ENCODE measurements around the gene HNRNPA1. TPM values are rescaled to one million over a fixed set of nuclear protein-coding genes. Genes with fewer than 3 reads are reported as not detected.
"Not testable (repeated sequence)": the region's sequence is repeated elsewhere in the genome, so short reads cannot be mapped to it uniquely, and the experiment has no call there.

Gene HNRNPA1
- total RNA-seq = 442 TPM
- 1,000 to 10,000 TPM; 1,806 to 2,692 (median 2,167) TPM for polyA plus RNA-seq (ENCODE audit: insufficient read depth in 1 of 8, insufficient read length in 8 of 8, low replicate concordance in 1 of 8)
- long read RNA-seq, donor 1, full-length matches to known transcripts = 343 of 558 reads
- long read RNA-seq, donor 1, partial matches to known transcripts = 196 of 558 reads
- long read RNA-seq, donor 1, other reads (novel, unspliced or antisense) = 19 of 558 reads
- long read RNA-seq, donor 2, full-length matches to known transcripts = 83 of 114 reads
- long read RNA-seq, donor 2, partial matches to known transcripts = 21 of 114 reads
- long read RNA-seq, donor 2, other reads (novel, unspliced or antisense) = 10 of 114 reads
- long read RNA-seq, donor 3, full-length matches to known transcripts = 506 of 725 reads
- long read RNA-seq, donor 3, partial matches to known transcripts = 166 of 725 reads
- long read RNA-seq, donor 3, other reads (novel, unspliced or antisense) = 53 of 725 reads
- long read RNA-seq, donor 4, full-length matches to known transcripts = 339 of 523 reads
- long read RNA-seq, donor 4, partial matches to known transcripts = 164 of 523 reads
- long read RNA-seq, donor 4, other reads (novel, unspliced or antisense) = 20 of 523 reads
- long read RNA-seq, donor 5, full-length matches to known transcripts = 1,212 of 1,914 reads
- long read RNA-seq, donor 5, partial matches to known transcripts = 577 of 1,914 reads
- long read RNA-seq, donor 5, other reads (novel, unspliced or antisense) = 125 of 1,914 reads
- long read RNA-seq, donor 6, full-length matches to known transcripts = 843 of 1,264 reads
- long read RNA-seq, donor 6, partial matches to known transcripts = 348 of 1,264 reads
- long read RNA-seq, donor 6, other reads (novel, unspliced or antisense) = 73 of 1,264 reads
- long read RNA-seq, donor 7, full-length matches to known transcripts = 596 of 1,292 reads
- long read RNA-seq, donor 7, partial matches to known transcripts = 633 of 1,292 reads
- long read RNA-seq, donor 7, other reads (novel, unspliced or antisense) = 63 of 1,292 reads
- long read RNA-seq, donor 8, full-length matches to known transcripts = 567 of 980 reads
- long read RNA-seq, donor 8, partial matches to known transcripts = 377 of 980 reads
- long read RNA-seq, donor 8, other reads (novel, unspliced or antisense) = 36 of 980 reads
- long read RNA-seq, donor 9, full-length matches to known transcripts = 382 of 709 reads
- long read RNA-seq, donor 9, partial matches to known transcripts = 313 of 709 reads
- long read RNA-seq, donor 9, other reads (novel, unspliced or antisense) = 14 of 709 reads
- long read RNA-seq, donor 10, full-length matches to known transcripts = 846 of 1,565 reads
- long read RNA-seq, donor 10, partial matches to known transcripts = 593 of 1,565 reads
- long read RNA-seq, donor 10, other reads (novel, unspliced or antisense) = 126 of 1,565 reads
- long read RNA-seq, donor 11, full-length matches to known transcripts = 488 of 855 reads
- long read RNA-seq, donor 11, partial matches to known transcripts = 332 of 855 reads
- long read RNA-seq, donor 11, other reads (novel, unspliced or antisense) = 35 of 855 reads

GRCh38 chr12:54280468-54281260, at the start of gene HNRNPA1:
Gene HNRNPA1, plus strand, starts transcription at chr12:54280726. Its CDS starts 82 bp downstream, at chr12:54280808.
- DNase-seq = peak; percentile 100
- H3K27ac ChIP-seq (ENCODE audit: low read length) = peak within 1 kb of the TSS; percentile 100
- H3K4me3 ChIP-seq (ENCODE audit: low read length) = peak within 1 kb of the TSS; percentile 74
- H3K36me3 ChIP-seq (ENCODE audit: control insufficient read depth, insufficient read depth, low read length) = peaks cover 34% of the 10 kb centered on the region
- WGBS (ENCODE audit: insufficient coverage) = under 1% methylated on average over 40 of the region's 48 CpGs
- peaks cover 28% of the 10 kb centered on the region for H3K4me1 ChIP-seq (ENCODE audit: control insufficient read depth, insufficient read depth, low read length)
- no peaks in the 10 kb centered on the region for H3K9me3 ChIP-seq (replicated peaks; ENCODE audit: control insufficient read depth, low read depth, low read length)
- no peaks in the 10 kb centered on the region for H3K27me3 ChIP-seq (ENCODE audit: control insufficient read depth, insufficient read depth, low read length)

GRCh38 chr12:54231269-54231668, 49.3 kb upstream of the HNRNPA1 start:
- not testable (repeated sequence) for H3K4me3 ChIP-seq (ENCODE audit: low read length); DNase-seq; H3K9me3 ChIP-seq (replicated peaks; ENCODE audit: control insufficient read depth, low read depth, low read length); H3K27me3 ChIP-seq (ENCODE audit: control insufficient read depth, insufficient read depth, low read length); H3K36me3 ChIP-seq (ENCODE audit: control insufficient read depth, insufficient read depth, low read length); H3K4me1 ChIP-seq (ENCODE audit: control insufficient read depth, insufficient read depth, low read length); H3K27ac ChIP-seq (ENCODE audit: low read length)
- 71% methylated on average over 2 of the region's 3 CpGs for WGBS (ENCODE audit: insufficient coverage)

- Histone ChIP-seq H3K9me3 (replicated peaks; ENCODE audit: control insufficient read depth, low read depth, low read length) (no peaks in the 10 kb centered on the region), H3K27ac (ENCODE audit: low read length) (no peak overlapping the region), H3K27me3 (ENCODE audit: control insufficient read depth, insufficient read depth, low read length) (no peaks in the 10 kb centered on the region), H3K4me3 (ENCODE audit: low read length) (no peak overlapping the region), H3K36me3 (ENCODE audit: control insufficient read depth, insufficient read depth, low read length) (peaks cover 3% of the 10 kb centered on the region), H3K4me1 (ENCODE audit: control insufficient read depth, insufficient read depth, low read length) (peaks cover 4% of the 10 kb centered on the region)
- no peak for DNase-seq
- WGBS (ENCODE audit: insufficient coverage) = 67% methylated on average over 2 of the region's 2 CpGs
These were observed 47.7 kb upstream of the HNRNPA1 start for GRCh38 chr12:54232790-54233189.

GRCh38 chr12:54238531-54238930, 42.0 kb upstream of the HNRNPA1 start:
- 100% methylated on average over 1 of the region's 1 CpG for WGBS (ENCODE audit: insufficient coverage)
- H3K27ac ChIP-seq (ENCODE audit: low read length) = no peak overlapping the region
- H3K4me3 ChIP-seq (ENCODE audit: low read length) = no peak overlapping the region
- no peak for DNase-seq
- H3K27me3 ChIP-seq (ENCODE audit: control insufficient read depth, insufficient read depth, low read length) = no peaks in the 10 kb centered on the region
- H3K9me3 ChIP-seq (replicated peaks; ENCODE audit: control insufficient read depth, low read depth, low read length) = no peaks in the 10 kb centered on the region
- H3K4me1 ChIP-seq (ENCODE audit: control insufficient read depth, insufficient read depth, low read length) = peaks cover 2% of the 10 kb centered on the region
- peaks cover 31% of the 10 kb centered on the region for H3K36me3 ChIP-seq (ENCODE audit: control insufficient read depth, insufficient read depth, low read length)

GRCh38 chr12:54239620-54240019, 40.9 kb upstream of the HNRNPA1 start:
- DNase-seq = no peak

GRCh38 chr12:54240129-54240528, 40.4 kb upstream of the HNRNPA1 start:
- DNase-seq = no peak
- H3K36me3 ChIP-seq (ENCODE audit: control insufficient read depth, insufficient read depth, low read length) = peaks cover 41% of the 10 kb centered on the region

More at GRCh38 chr12:54239620-54240019, 40.9 kb upstream of the HNRNPA1 start:
- no peaks in the 10 kb centered on the region for H3K27me3 ChIP-seq (ENCODE audit: control insufficient read depth, insufficient read depth, low read length)
- peaks cover 2% of the 10 kb centered on the region for H3K4me1 ChIP-seq (ENCODE audit: control insufficient read depth, insufficient read depth, low read length)
- H3K9me3 ChIP-seq (replicated peaks; ENCODE audit: control insufficient read depth, low read depth, low read length) = no peaks in the 10 kb centered on the region
- H3K4me3 ChIP-seq (ENCODE audit: low read length) = no peak overlapping the region
- H3K27ac ChIP-seq (ENCODE audit: low read length) = no peak overlapping the region
- peaks cover 36% of the 10 kb centered on the region for H3K36me3 ChIP-seq (ENCODE audit: control insufficient read depth, insufficient read depth, low read length)

GRCh38 chr12:54240971-54241588, 39.4 kb upstream of the HNRNPA1 start:
- Histone ChIP-seq H3K27ac (ENCODE audit: low read length) (no peak overlapping the region), H3K9me3 (replicated peaks; ENCODE audit: control insufficient read depth, low read depth, low read length) (no peaks in the 10 kb centered on the region), H3K27me3 (ENCODE audit: control insufficient read depth, insufficient read depth, low read length) (no peaks in the 10 kb centered on the region), H3K4me3 (ENCODE audit: low read length) (no peak overlapping the region), H3K36me3 (ENCODE audit: control insufficient read depth, insufficient read depth, low read length) (peaks cover 48% of the 10 kb centered on the region), H3K4me1 (ENCODE audit: control insufficient read depth, insufficient read depth, low read length) (peaks cover 2% of the 10 kb centered on the region)
- WGBS (ENCODE audit: insufficient coverage) = no CpG with 5 or more reads among the region's 2 CpGs
- no peak for DNase-seq

More at GRCh38 chr12:54240129-54240528, 40.4 kb upstream of the HNRNPA1 start:
- Histone ChIP-seq H3K9me3 (replicated peaks; ENCODE audit: control insufficient read depth, low read depth, low read length) (no peaks in the 10 kb centered on the region), H3K4me3 (ENCODE audit: low read length) (no peak overlapping the region), H3K27me3 (ENCODE audit: control insufficient read depth, insufficient read depth, low read length) (no peaks in the 10 kb centered on the region), H3K27ac (ENCODE audit: low read length) (no peak overlapping the region), H3K4me1 (ENCODE audit: control insufficient read depth, insufficient read depth, low read length) (peaks cover 2% of the 10 kb centered on the region)
- WGBS (ENCODE audit: insufficient coverage) = no CpG with 5 or more reads among the region's 2 CpGs

GRCh38 chr12:54246011-54246641, 34.4 kb upstream of the HNRNPA1 start:
- peaks cover 59% of the 10 kb centered on the region for H3K36me3 ChIP-seq (ENCODE audit: control insufficient read depth, insufficient read depth, low read length)
- no peaks in the 10 kb centered on the region for H3K9me3 ChIP-seq (replicated peaks; ENCODE audit: control insufficient read depth, low read depth, low read length)

More at GRCh38 chr12:54246011-54246641, 34.4 kb upstream of the HNRNPA1 start:
- Histone ChIP-seq H3K27ac (ENCODE audit: low read length) (no peak overlapping the region), H3K4me3 (ENCODE audit: low read length) (no peak overlapping the region), H3K27me3 (ENCODE audit: control insufficient read depth, insufficient read depth, low read length) (no peaks in the 10 kb centered on the region), H3K4me1 (ENCODE audit: control insufficient read depth, insufficient read depth, low read length) (peaks cover 7% of the 10 kb centered on the region)
- WGBS (ENCODE audit: insufficient coverage) = 94% methylated on average over 3 of the region's 6 CpGs
- no peak for DNase-seq

All from muscle of leg (tissue), 16 donors.